Measurements from ENCODE around the gene TTC17. TPM values are rescaled to one million over a fixed set of nuclear protein-coding genes. Genes with fewer than 3 reads are reported as not detected.

TTC17 gene
- total RNA-seq, 2 experiments from 2014 or later = 71.3 to 84.2 TPM

DNA sequence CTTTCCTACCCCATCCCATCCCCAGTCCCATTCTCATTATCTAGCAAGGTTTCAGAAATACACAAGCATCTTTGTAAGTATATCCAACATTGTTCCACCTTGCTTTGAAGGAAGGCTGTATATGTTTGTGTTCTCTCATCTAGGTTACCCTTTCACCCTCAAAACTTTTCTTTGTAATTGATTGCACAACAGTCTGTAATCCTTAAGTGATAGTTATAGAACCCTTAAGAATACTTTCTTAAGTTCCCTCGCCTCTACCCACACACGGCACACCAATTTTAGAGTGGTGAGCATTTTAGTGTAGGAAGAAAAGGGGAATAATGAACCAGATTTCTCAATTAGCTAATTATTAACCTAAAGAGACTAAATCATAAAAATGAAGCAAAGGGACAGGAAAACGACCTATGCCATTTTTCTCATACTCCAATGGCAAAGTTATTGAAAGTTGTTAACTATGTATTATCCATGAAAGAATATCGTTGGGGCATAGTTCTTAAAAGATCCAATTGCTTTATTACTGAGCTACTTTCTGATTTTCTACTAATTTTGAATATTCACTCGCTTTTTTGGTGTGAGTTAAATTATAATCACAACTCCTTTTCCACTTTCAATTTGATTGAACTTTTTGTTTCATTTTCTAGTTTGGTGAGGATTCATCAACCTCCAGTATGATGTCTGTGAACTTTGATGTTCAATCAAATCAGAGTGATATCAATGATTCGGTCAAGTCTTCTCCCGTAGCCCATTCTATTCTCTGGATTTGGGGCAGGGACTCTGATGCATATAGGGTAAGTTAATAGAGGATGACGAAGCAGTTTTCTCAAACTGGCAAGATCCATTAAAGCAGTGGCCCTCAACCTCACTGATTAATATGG is 44.9 kb downstream of the TTC17 start:
- Histone ChIP-seq H3K27ac (ENCODE audit: low read depth, low read length, poor library complexity, severe bottlenecking) (no peak overlapping the region), H3K4me2 (ENCODE audit: low read length) (no peak overlapping the region), H3K79me2 (ENCODE audit: insufficient read depth, low read depth, low read length) (no peaks in the 10 kb centered on the region), H3K9me3 (ENCODE audit: low read length) (no peaks in the 10 kb centered on the region), H3K9me2 (ENCODE audit: insufficient read depth, low read length) (no peaks in the 10 kb centered on the region), H3K4me3 (ENCODE audit: low read depth, low read length, poor library complexity, severe bottlenecking) (no peak overlapping the region), H4K20me1 (ENCODE audit: insufficient read depth, low read length) (no peaks in the 10 kb centered on the region), H3K36me3 (ENCODE audit: insufficient read depth, low read length) (peaks cover 98% of the 10 kb centered on the region), H3K4me1 (ENCODE audit: insufficient read depth, low read length, poor library complexity, severe bottlenecking) (peaks cover 9% of the 10 kb centered on the region), H2AFZ (ENCODE audit: low read length) (no peak overlapping the region)
- TF ChIP-seq, protein P1, sequence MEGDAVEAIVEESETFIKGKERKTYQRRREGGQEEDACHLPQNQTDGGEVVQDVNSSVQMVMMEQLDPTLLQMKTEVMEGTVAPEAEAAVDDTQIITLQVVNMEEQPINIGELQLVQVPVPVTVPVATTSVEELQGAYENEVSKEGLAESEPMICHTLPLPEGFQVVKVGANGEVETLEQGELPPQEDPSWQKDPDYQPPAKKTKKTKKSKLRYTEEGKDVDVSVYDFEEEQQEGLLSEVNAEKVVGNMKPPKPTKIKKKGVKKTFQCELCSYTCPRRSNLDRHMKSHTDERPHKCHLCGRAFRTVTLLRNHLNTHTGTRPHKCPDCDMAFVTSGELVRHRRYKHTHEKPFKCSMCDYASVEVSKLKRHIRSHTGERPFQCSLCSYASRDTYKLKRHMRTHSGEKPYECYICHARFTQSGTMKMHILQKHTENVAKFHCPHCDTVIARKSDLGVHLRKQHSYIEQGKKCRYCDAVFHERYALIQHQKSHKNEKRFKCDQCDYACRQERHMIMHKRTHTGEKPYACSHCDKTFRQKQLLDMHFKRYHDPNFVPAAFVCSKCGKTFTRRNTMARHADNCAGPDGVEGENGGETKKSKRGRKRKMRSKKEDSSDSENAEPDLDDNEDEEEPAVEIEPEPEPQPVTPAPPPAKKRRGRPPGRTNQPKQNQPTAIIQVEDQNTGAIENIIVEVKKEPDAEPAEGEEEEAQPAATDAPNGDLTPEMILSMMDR (conservative IDR thresholded peaks at IDR 0.05; ENCODE audit: low read length) = no peak
- TF ChIP-seq EZH2phosphoT487 (IDR thresholded peaks at IDR 0.05; ENCODE audit: borderline replicate concordance, low read depth, low read length) = no peak
- ChIA-PET POLR2A (interaction anchor here (1.2 to 1.6 kb wide), 2 partner anchors 17 to 74 kb away, joined by 3 to 5 read pairs; no protein-coding TSS in a partner anchor), CTCF (ENCODE audit: unreplicated experiment) (no interaction called here)
- no peak for DNase-seq (ENCODE audit: low spot score)
- intact Hi-C loops (cut with micrococcal nuclease; ENCODE audit: unreplicated experiment) = no loop called here
- BruUV-seq (replicated peaks) = no TSS peak

GRCh38 chr11:43404406-43404805 is 45.7 kb downstream of the TTC17 start:
- Histone ChIP-seq H3K36me3 (ENCODE audit: insufficient read depth, low read length) (peaks cover 98% of the 10 kb centered on the region), H4K20me1 (ENCODE audit: insufficient read depth, low read length) (no peaks in the 10 kb centered on the region), H3K4me3 (ENCODE audit: low read depth, low read length, poor library complexity, severe bottlenecking) (no peak overlapping the region), H2AFZ (ENCODE audit: low read length) (no peak overlapping the region), H3K27ac (ENCODE audit: low read depth, low read length, poor library complexity, severe bottlenecking) (no peak overlapping the region), H3K4me1 (ENCODE audit: insufficient read depth, low read length, poor library complexity, severe bottlenecking) (peaks cover 9% of the 10 kb centered on the region), H3K9me3 (ENCODE audit: low read length) (no peaks in the 10 kb centered on the region), H3K9me2 (ENCODE audit: insufficient read depth, low read length) (no peaks in the 10 kb centered on the region), H3K4me2 (ENCODE audit: low read length) (no peak overlapping the region), H3K79me2 (ENCODE audit: insufficient read depth, low read depth, low read length) (no peaks in the 10 kb centered on the region)
- ChIA-PET POLR2A (interaction anchor here (0.8 to 1.6 kb wide), 5 partner anchors 8 to 767 kb away, joined by 3 to 5 read pairs (median 4); no protein-coding TSS in a partner anchor), CTCF (ENCODE audit: unreplicated experiment) (no interaction called here)
- BruUV-seq (replicated peaks) = no TSS peak
- no peak for DNase-seq (ENCODE audit: low spot score)
- intact Hi-C loops (cut with micrococcal nuclease; ENCODE audit: unreplicated experiment) = no loop called here
- TF ChIP-seq, protein P1 (conservative IDR thresholded peaks at IDR 0.05; ENCODE audit: low read length) = no peak
- TF ChIP-seq EZH2phosphoT487 (IDR thresholded peaks at IDR 0.05; ENCODE audit: borderline replicate concordance, low read depth, low read length) = no peak

Measured in OCI-LY7 (cell line).